Liver (tissue), 3 donors: ENCODE data around the gene WBP2.

Experiments
- JUND ChIP-seq, 2 donors: IDR thresholded peaks; 2 replicates each; pipeline ENCODE4 v1.6.1; 2016; ENCODE audit warnings: antibody characterized with exemption in 2 of 2
- TF ChIP-seq, protein P1 (sequence below): IDR thresholded peaks from 2 replicates; pipeline ENCODE4 v1.6.1; 2016; ENCODE audit warnings: antibody characterized with exemption, mild to moderate bottlenecking
- TF ChIP-seq, protein P2 (sequence below): fragments of 150-350 bp; IDR thresholded peaks from 2 replicates; pipeline ENCODE4 v1.5.1; 2017; ENCODE audit warnings: improper control_type of control experiment, low read depth, low read length; ENCODE audit not compliant: missing input control
- donor health status: healthy.
- donor health status: healthy.

DNA sequence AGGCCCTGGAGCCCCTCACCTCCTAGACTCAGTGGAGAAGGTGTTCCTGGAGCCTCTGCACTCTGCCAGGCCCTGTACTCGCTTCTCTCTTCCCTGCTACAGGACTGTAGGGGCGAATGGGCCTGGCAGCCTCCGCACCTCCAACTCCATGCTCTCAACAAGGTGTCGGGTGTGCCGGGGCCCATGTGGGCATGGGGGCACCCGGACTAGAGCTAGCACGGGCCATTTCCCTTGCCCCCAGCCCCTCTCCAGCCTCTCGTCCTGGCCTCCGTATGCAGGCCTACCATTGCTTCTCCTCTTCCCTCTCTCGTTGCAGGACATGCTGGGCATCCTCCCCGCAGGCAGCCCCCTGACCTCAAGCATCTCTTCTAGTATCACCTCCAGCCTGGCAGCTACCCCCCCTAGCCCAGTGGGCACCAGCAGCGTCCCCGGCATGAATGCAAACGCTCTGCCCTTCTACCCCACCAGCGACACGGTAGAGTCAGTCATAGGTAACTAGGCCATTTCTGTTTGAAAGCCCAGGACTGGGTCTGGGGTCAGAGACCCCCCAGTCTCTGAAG lies 36.7 kb downstream of the WBP2 start:
- TF ChIP-seq JUND (IDR thresholded peaks at IDR 0.05) = no peak
- TF ChIP-seq, protein P1, sequence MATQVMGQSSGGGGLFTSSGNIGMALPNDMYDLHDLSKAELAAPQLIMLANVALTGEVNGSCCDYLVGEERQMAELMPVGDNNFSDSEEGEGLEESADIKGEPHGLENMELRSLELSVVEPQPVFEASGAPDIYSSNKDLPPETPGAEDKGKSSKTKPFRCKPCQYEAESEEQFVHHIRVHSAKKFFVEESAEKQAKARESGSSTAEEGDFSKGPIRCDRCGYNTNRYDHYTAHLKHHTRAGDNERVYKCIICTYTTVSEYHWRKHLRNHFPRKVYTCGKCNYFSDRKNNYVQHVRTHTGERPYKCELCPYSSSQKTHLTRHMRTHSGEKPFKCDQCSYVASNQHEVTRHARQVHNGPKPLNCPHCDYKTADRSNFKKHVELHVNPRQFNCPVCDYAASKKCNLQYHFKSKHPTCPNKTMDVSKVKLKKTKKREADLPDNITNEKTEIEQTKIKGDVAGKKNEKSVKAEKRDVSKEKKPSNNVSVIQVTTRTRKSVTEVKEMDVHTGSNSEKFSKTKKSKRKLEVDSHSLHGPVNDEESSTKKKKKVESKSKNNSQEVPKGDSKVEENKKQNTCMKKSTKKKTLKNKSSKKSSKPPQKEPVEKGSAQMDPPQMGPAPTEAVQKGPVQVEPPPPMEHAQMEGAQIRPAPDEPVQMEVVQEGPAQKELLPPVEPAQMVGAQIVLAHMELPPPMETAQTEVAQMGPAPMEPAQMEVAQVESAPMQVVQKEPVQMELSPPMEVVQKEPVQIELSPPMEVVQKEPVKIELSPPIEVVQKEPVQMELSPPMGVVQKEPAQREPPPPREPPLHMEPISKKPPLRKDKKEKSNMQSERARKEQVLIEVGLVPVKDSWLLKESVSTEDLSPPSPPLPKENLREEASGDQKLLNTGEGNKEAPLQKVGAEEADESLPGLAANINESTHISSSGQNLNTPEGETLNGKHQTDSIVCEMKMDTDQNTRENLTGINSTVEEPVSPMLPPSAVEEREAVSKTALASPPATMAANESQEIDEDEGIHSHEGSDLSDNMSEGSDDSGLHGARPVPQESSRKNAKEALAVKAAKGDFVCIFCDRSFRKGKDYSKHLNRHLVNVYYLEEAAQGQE = no peak
- TF ChIP-seq, protein P2, sequence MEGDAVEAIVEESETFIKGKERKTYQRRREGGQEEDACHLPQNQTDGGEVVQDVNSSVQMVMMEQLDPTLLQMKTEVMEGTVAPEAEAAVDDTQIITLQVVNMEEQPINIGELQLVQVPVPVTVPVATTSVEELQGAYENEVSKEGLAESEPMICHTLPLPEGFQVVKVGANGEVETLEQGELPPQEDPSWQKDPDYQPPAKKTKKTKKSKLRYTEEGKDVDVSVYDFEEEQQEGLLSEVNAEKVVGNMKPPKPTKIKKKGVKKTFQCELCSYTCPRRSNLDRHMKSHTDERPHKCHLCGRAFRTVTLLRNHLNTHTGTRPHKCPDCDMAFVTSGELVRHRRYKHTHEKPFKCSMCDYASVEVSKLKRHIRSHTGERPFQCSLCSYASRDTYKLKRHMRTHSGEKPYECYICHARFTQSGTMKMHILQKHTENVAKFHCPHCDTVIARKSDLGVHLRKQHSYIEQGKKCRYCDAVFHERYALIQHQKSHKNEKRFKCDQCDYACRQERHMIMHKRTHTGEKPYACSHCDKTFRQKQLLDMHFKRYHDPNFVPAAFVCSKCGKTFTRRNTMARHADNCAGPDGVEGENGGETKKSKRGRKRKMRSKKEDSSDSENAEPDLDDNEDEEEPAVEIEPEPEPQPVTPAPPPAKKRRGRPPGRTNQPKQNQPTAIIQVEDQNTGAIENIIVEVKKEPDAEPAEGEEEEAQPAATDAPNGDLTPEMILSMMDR = no peak
